IMR-90 (cell line): ENCODE data around the gene ZNF112. TPM values are rescaled to one million over a fixed set of nuclear protein-coding genes. Genes with fewer than 3 reads are reported as not detected.

Source experiments
- ATAC-seq: fragments of 200-7000 bp; cut with Tn5 transposase; 2 replicates; pipeline ENCODE4 v1.9.1; 2020; ENCODE audit warnings: low read depth, mild to moderate bottlenecking, moderate library complexity
- BruUV-seq: library from RNA; stranded (reverse); fragments of 400-500 nt; replicated peaks from 2 replicates; lab custom pipeline; 2021; lab: Mats Ljungman, UMichigan
- CTCF ChIA-PET: fragments of 300-600 bp; formaldehyde crosslinking; extraction: SDS; loops from one replicate; lab custom pipeline; 2021; ENCODE audit warnings: antibody characterized with exemption; lab: Yijun Ruan, JAX
- POLR2A ChIA-PET: fragments of 300-600 bp; sonication (Branson Sonifier 250); formaldehyde crosslinking; loops from one replicate; lab custom pipeline; 2022; ENCODE audit warnings: antibody characterized with exemption; ENCODE audit not compliant: unreplicated experiment; lab: Charles Lee
- DNase-seq: peaks from one replicate; pipeline ENCODE4 v3.0.0; 2013
- H2AFZ ChIP-seq: replicated peaks from 2 replicates; pipeline ENCODE3; 2013; ENCODE audit warnings: low read length, mild to moderate bottlenecking; ENCODE audit not compliant: poor library complexity
- H2AK5ac ChIP-seq: 2 replicates; pipeline ENCODE4 v1.6.1; 2013; ENCODE audit warnings: low read depth, low read length, inconsistent platforms
- H2AK9ac ChIP-seq: replicated peaks from 2 replicates; pipeline ENCODE3; 2013; ENCODE audit warnings: mild to moderate bottlenecking, low read depth, low read length, moderate library complexity; ENCODE audit not compliant: poor library complexity
- H2BK120ac ChIP-seq: 2 replicates; pipeline ENCODE4 v1.6.1; 2013; ENCODE audit warnings: low read depth, low read length, inconsistent platforms
- H2BK15ac ChIP-seq: 3 replicates; pipeline ENCODE4 v1.6.1; 2013; ENCODE audit warnings: low read depth, low read length, inconsistent platforms
- H2BK20ac ChIP-seq: 2 replicates; pipeline ENCODE4 v1.6.1; 2013; ENCODE audit warnings: low read depth, mild to moderate bottlenecking, inconsistent platforms, low read length, moderate library complexity
- H2BK5ac ChIP-seq: 2 replicates; pipeline ENCODE4 v1.6.1; 2013; ENCODE audit warnings: mild to moderate bottlenecking, low read depth, low read length, inconsistent platforms; ENCODE audit not compliant: poor library complexity, severe bottlenecking
- H3K14ac ChIP-seq: replicated peaks from 2 replicates; pipeline ENCODE4 v1.6.1; 2013; ENCODE audit warnings: low read depth, low read length, inconsistent platforms
- H3K18ac ChIP-seq: 2 replicates; pipeline ENCODE4 v1.6.1; 2013; ENCODE audit warnings: low read depth, low read length, control low read depth
- H3K23ac ChIP-seq: 2 replicates; pipeline ENCODE4 v1.6.1; 2013; ENCODE audit warnings: low read depth, low read length, inconsistent platforms
- H3K27ac ChIP-seq: 2 replicates; pipeline ENCODE4 v1.5.1; 2013; ENCODE audit warnings: mild to moderate bottlenecking, control low read depth, low read length; ENCODE audit not compliant: insufficient read depth
- H3K27me3 ChIP-seq: 2 replicates; pipeline ENCODE4 v1.6.1; 2013; ENCODE audit warnings: low read length; ENCODE audit not compliant: control insufficient read depth, insufficient read depth
- H3K36me3 ChIP-seq: 2 replicates; pipeline ENCODE4 v1.6.1; 2013; ENCODE audit warnings: low read length, mixed read lengths; ENCODE audit not compliant: control insufficient read depth, insufficient read depth
- H3K4ac ChIP-seq: 2 replicates; pipeline ENCODE4 v1.6.1; 2013; ENCODE audit warnings: low read depth, low read length, inconsistent platforms
- H3K4me1 ChIP-seq: 2 replicates; pipeline ENCODE4 v1.6.1; 2013; ENCODE audit warnings: low read length, mixed read lengths; ENCODE audit not compliant: control insufficient read depth, insufficient read depth
- H3K4me2 ChIP-seq: 2 replicates; pipeline ENCODE4 v1.6.1; 2013; ENCODE audit warnings: low read depth, mild to moderate bottlenecking, control low read depth, low read length, moderate library complexity
- H3K4me3 ChIP-seq: 2 replicates; pipeline ENCODE4 v1.5.1; 2013; ENCODE audit warnings: low read depth, mild to moderate bottlenecking, control low read depth, low read length, moderate library complexity; ENCODE audit not compliant: insufficient read depth
- H3K56ac ChIP-seq: 2 replicates; pipeline ENCODE4 v1.6.1; 2013; ENCODE audit warnings: low read length, inconsistent platforms; ENCODE audit not compliant: insufficient read depth; ENCODE audit errors: extremely low read depth
- H3K79me1 ChIP-seq, 2 experiments: 2 replicates each; pipeline ENCODE4 v1.6.1; 2013; ENCODE audit warnings: low read length in 2 of 2, inconsistent platforms in 1 of 2, low read depth in 1 of 2
- H3K9ac ChIP-seq: 2 replicates; pipeline ENCODE4 v1.6.1; 2013; ENCODE audit warnings: low read depth, low read length, control low read depth
- H3K9me1 ChIP-seq: 2 replicates; pipeline ENCODE4 v1.6.1; 2013; ENCODE audit warnings: low read length, inconsistent platforms; ENCODE audit not compliant: insufficient read depth
- H3K9me3 ChIP-seq: 2 replicates; pipeline ENCODE4 v1.6.1; 2013; ENCODE audit warnings: low read length; ENCODE audit not compliant: control insufficient read depth, insufficient read depth
- H4K20me1 ChIP-seq: 2 replicates; pipeline ENCODE4 v1.6.1; 2013; ENCODE audit warnings: low read length, inconsistent platforms; ENCODE audit not compliant: insufficient read depth
- H4K5ac ChIP-seq: 2 replicates; pipeline ENCODE4 v1.6.1; 2013; ENCODE audit warnings: mild to moderate bottlenecking, low read depth, low read length, control low read depth
- H4K8ac ChIP-seq, 2 experiments: 2 replicates each; pipeline ENCODE4 v1.6.1; 2013; ENCODE audit warnings: low read depth in 2 of 2, low read length in 2 of 2, control low read depth in 1 of 2, inconsistent platforms in 1 of 2
- H4K91ac ChIP-seq: 2 replicates; pipeline ENCODE4 v1.6.1; 2013; ENCODE audit warnings: low read depth, low read length, inconsistent platforms; ENCODE audit not compliant: insufficient read depth
- CEBPB ChIP-seq: IDR thresholded peaks from 2 replicates; pipeline ENCODE4 v1.6.1; 2012; ENCODE audit warnings: low read depth, low read length, improper control_type of control experiment
- CTCF ChIP-seq: conservative IDR thresholded peaks from 2 replicates; pipeline ENCODE4 v1.5.1; 2012; ENCODE audit warnings: mild to moderate bottlenecking, low read depth, low read length, improper control_type of control experiment
- WGBS, 2 experiments: methylation state at CpG; one replicate each; pipeline versions ENCODE4 v1.1.5 to v1.1.7; 2013; ENCODE audit warnings: missing lambda C conversion rate in 2 of 2; ENCODE audit not compliant: insufficient read length in 1 of 2; ENCODE audit errors: extremely low coverage in 2 of 2; 5-methylcytosine and 5-hydroxymethylcytosine counted together
- dilution Hi-C: fragments of 300-500 bp; cut with HindIII; formaldehyde crosslinking; loops from one replicate; pipeline ENCODE4 v1.14.3; 2018; ENCODE audit warnings: low sequenced_read_pairs; ENCODE audit not compliant: unreplicated experiment
- in situ Hi-C: fragments of 300-500 bp; cut with MboI; formaldehyde crosslinking; loops from 3 replicates; pipeline ENCODE4 v1.14.3; 2019; ENCODE audit warnings: low sequenced_read_pairs, inconsistent platforms, mixed read lengths
- intact Hi-C: fragments of 100-400 bp; cut with micrococcal nuclease; formaldehyde crosslinking; loops from 2 replicates; pipeline ENCODE4 v1.10.0; 2022
- polyA plus RNA-seq, 3 experiments: library from polyadenylated mRNA; depleted of rRNA; stranded (reverse); fragments of >200 nt; gene quantifications; 2 replicates each; pipeline ENCODE4 v1.2.3, GENCODE V29; 2012; ENCODE audit warnings: low replicate concordance in 1 of 3
- total RNA-seq: library from RNA; depleted of rRNA; stranded (reverse); fragments of >200 nt; gene quantifications from 2 replicates; pipeline ENCODE4 v1.2.3, GENCODE V29; 2012

ZNF112 gene
- total and polyA plus RNA-seq, 2 of the 4 experiments (the other 2 are of a cell fraction), result 2.1 to 7.7 TPM

- Histone ChIP-seq H3K9me3 (no peaks in the 10 kb centered on the region), H4K8ac (no peak overlapping the region), H2BK20ac (no peak overlapping the region), H3K79me1 (peaks cover 4 to 6% of the 10 kb centered on the region in 2 experiments; a peak in 2 of 4 replicates), H4K5ac (no peak overlapping the region), H3K56ac (no peak overlapping the region), H3K4ac (no peak overlapping the region), H3K27me3 (no peaks in the 10 kb centered on the region), H3K18ac (no peak overlapping the region), H2BK15ac (no peak overlapping the region), H2AK5ac (no peak overlapping the region), H3K4me3 (no peak overlapping the region), H3K9ac (no peak overlapping the region), H2AK9ac (no peak overlapping the region), H4K20me1 (no peaks in the 10 kb centered on the region; the same call in 1 of the 2 replicates), H2BK5ac (no peak overlapping the region), H2BK120ac (no peak overlapping the region), H3K23ac (no peak overlapping the region), H3K14ac (no peak overlapping the region), H3K4me2 (no peak overlapping the region), H2AFZ (no peak overlapping the region), H3K27ac (no peak overlapping the region), H3K9me1 (peaks cover 3% of the 10 kb centered on the region; the same call in 1 of the 2 replicates), H4K91ac (no peak overlapping the region), H3K4me1 (peaks cover 3% of the 10 kb centered on the region; the same call in 1 of the 2 replicates), H3K36me3 (peaks cover 3% of the 10 kb centered on the region; the same call in 1 of the 2 replicates)
- no TSS peak for BruUV-seq
- TF ChIP-seq CTCF (no peak), CEBPB (no peak)
- intact Hi-C loops (loop anchor here (10.0 kb wide), 1 partner anchor 141 kb away; the partner anchor contains the start of gene ZNF226), dilution Hi-C loops (no loop called here), in situ Hi-C loops (no loop called here)
- 100% methylated on average over 1 of the region's 15 CpGs; no CpG with 5 or more reads in 1 of the 2 experiments for WGBS, 2 experiments
- ATAC-seq (no peak), DNase-seq (no peak)
- POLR2A ChIA-PET, result no interaction called here
- CTCF ChIA-PET, result interaction anchor here (0.5 kb wide), 1 partner anchor 15 kb away, joined by 4 read pairs; no protein-coding TSS in a partner anchor
Measured at GRCh38 chr19:44306283-44306682, 50.2 kb downstream of the ZNF112 start.
